Esophagus muscularis mucosa (tissue), 4 donors: Measurements from ENCODE around the gene RALGDS. TPM values are rescaled to one million over a fixed set of nuclear protein-coding genes. Genes with fewer than 3 reads are reported as not detected.

ENCODE experiments used
- DNase-seq: peaks from one replicate; pipeline ENCODE4 v3.0.0-alpha.2; 2017; ENCODE audit errors: extremely low spot score
- H3K27ac ChIP-seq, 4 donors: fragments of 200-600 bp; sonication (generic); replicated peaks in 1 of 4; 1 replicate in 3 of 4; 2 replicates in 1 of 4; pipeline ENCODE4 v1.5.1; 2016 to 2019; ENCODE audit warnings: mild to moderate bottlenecking in 1 of 4
- H3K27me3 ChIP-seq, 4 donors: fragments of 200-600 bp; sonication (generic); one replicate each; pipeline versions ENCODE4 v1.5.1 to v1.6.0; 2016 to 2019
- H3K36me3 ChIP-seq, 4 donors: fragments of 200-600 bp; sonication (generic); one replicate each; pipeline ENCODE4 v1.5.1; 2016 to 2019
- H3K4me1 ChIP-seq, 4 donors: fragments of 200-600 bp; sonication (generic); one replicate each; pipeline ENCODE4 v1.5.1; 2016 to 2019
- H3K4me3 ChIP-seq, 4 donors: fragments of 200-600 bp; sonication (generic); 1 replicate in 2 of 4; 2 replicates in 2 of 4; pipeline ENCODE4 v1.5.1; 2016 to 2019; ENCODE audit warnings: mild to moderate bottlenecking in 4 of 4, moderate library complexity in 1 of 4
- H3K9me3 ChIP-seq, 4 donors: fragments of 200-600 bp; sonication (generic); 1 replicate in 3 of 4; 2 replicates in 1 of 4; pipeline ENCODE4 v1.5.1; 2016 to 2019
- EP300 ChIP-seq: sonication (generic); formaldehyde crosslinking; IDR thresholded peaks from one replicate; pipeline ENCODE4 v1.6.1; 2017; ENCODE audit warnings: antibody characterized with exemption
- POLR2A ChIP-seq: fragments of 450-650 bp; IDR thresholded peaks from one replicate; pipeline ENCODE4 v1.6.1; 2017; ENCODE audit warnings: antibody characterized with exemption, moderate library complexity, mild to moderate bottlenecking, low read depth
- POLR2AphosphoS5 ChIP-seq, 2 donors: sonication (generic); formaldehyde crosslinking; IDR thresholded peaks; one replicate each; pipeline ENCODE4 v1.6.1; 2017; ENCODE audit warnings: antibody characterized with exemption in 2 of 2
- WGBS: methylation state at CpG from one replicate; pipeline ENCODE4 v1.1.5; 2018; 5-methylcytosine and 5-hydroxymethylcytosine counted together
- intact Hi-C: fragments of 100-400 bp; cut with DNase I; formaldehyde crosslinking; loops from one replicate; pipeline ENCODE4 v1.15.1; 2023
- total RNA-seq, 4 donors: library from RNA; depleted of rRNA; stranded (reverse); fragments of >200 nt; gene quantifications; one replicate each; pipeline versions ENCODE4 v1.1.0 to v1.2.1, GENCODE V29; 2016
- TF ChIP-seq, protein P1 (sequence below), 3 experiments: fragments of 200-600 bp in 2 of 3; fragments of 450-650 bp in 1 of 3; sonication (generic) in 2 of 3; IDR thresholded peaks; one replicate each; pipeline ENCODE4 v1.5.1; 2017 to 2019; ENCODE audit warnings: antibody characterized with exemption in 3 of 3, mild to moderate bottlenecking in 2 of 3, moderate library complexity in 1 of 3

Gene RALGDS
- total RNA-seq, 4 donors from 2014 or later = 48.6 to 67.4 (median 54.8) TPM

DNA sequence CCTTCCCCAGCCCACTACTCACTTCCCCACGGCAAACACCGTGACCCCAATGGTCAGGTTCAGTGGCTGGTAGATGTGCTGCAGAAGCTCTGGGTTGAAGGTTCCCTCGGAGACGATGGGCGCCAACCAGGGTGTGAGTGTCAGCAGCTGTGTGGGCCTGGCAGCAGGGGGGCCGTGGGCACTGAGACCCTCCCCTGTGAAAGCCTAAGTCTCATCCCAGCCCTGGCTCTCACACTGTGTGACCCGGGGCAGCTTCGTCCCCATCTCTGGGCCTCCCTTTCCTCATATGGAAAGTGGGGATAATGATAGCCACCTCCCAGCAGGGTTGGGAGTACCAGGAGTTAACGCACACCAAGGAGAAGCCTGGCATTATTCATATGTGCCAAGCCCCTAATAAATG, 34.1 kb upstream of the RALGDS start:
- Histone ChIP-seq H3K36me3 (peaks cover 0 to 50% (median 20%) of the 10 kb centered on the region in 4 donors), H3K27ac (no peak overlapping the region), H3K4me1 (peaks cover 0 to 7% (median 0%) of the 10 kb centered on the region in 4 donors), H3K4me3 (no peak overlapping the region), H3K9me3 (no peaks in the 10 kb centered on the region), H3K27me3 (no peaks in the 10 kb centered on the region)
- no peak for TF ChIP-seq EP300
- TF ChIP-seq POLR2A = no peak
- no peak for TF ChIP-seq POLR2AphosphoS5 (IDR thresholded peaks at IDR 0.05)
- TF ChIP-seq, protein P1, sequence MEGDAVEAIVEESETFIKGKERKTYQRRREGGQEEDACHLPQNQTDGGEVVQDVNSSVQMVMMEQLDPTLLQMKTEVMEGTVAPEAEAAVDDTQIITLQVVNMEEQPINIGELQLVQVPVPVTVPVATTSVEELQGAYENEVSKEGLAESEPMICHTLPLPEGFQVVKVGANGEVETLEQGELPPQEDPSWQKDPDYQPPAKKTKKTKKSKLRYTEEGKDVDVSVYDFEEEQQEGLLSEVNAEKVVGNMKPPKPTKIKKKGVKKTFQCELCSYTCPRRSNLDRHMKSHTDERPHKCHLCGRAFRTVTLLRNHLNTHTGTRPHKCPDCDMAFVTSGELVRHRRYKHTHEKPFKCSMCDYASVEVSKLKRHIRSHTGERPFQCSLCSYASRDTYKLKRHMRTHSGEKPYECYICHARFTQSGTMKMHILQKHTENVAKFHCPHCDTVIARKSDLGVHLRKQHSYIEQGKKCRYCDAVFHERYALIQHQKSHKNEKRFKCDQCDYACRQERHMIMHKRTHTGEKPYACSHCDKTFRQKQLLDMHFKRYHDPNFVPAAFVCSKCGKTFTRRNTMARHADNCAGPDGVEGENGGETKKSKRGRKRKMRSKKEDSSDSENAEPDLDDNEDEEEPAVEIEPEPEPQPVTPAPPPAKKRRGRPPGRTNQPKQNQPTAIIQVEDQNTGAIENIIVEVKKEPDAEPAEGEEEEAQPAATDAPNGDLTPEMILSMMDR (IDR thresholded peaks at IDR 0.05) = no peak
- DNase-seq = no peak
- intact Hi-C loops = no loop called here
- 71% methylated on average over 5 of the region's 9 CpGs for WGBS

DNA sequence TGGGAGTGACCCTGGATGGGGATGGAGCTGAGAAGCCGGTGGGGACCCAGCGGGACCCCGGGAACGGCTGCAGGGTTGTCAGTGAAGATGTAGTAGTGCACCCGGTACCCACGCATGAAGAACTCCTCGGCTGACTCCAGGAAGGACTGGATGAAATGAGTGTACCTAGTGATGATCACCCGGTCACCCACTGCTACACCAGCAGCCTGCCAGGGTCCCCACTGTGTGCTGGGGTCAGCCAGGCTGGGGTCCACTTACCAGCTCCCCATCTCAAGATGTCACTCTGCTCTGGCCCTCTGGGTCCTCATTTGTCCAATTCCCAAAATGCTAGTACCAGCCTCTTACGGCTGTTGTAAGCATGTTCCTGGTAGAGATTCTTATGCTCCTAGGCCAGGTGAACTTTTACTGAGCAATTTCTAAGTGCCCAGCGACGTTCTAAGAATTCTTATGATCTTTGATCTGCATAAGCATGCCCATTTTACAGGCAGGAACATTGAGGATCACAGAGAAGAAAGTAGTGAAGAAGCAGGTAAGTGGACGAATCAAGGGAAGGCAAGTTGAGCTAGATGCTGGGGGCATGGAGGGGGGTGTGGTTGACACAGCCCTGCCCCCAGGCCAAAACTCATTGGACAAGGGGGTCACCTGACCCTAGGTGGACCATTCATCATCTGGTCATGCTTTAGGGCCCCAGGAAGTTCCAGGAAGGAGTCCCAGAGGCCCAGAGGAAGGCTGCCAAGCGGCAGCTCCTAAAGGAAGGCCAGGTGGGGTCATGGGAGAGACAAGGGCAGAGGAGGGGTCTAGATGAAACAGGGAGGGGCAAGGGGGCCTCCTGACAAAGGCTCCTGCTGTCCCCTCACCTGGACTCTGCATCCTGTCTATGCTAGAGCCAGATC, 33.3 kb upstream of the RALGDS start:
- TF ChIP-seq POLR2AphosphoS5 (IDR thresholded peaks at IDR 0.05) (no peak), POLR2A (no peak), EP300 (no peak)
- TF ChIP-seq, protein P1 (IDR thresholded peaks at IDR 0.05) = no peak
- Histone ChIP-seq H3K4me1 (peaks cover 0 to 14% (median 7%) of the 10 kb centered on the region in 4 donors), H3K4me3 (no peak overlapping the region), H3K27ac (no peak overlapping the region), H3K9me3 (no peaks in the 10 kb centered on the region), H3K27me3 (no peaks in the 10 kb centered on the region), H3K36me3 (peaks cover 0 to 45% (median 18%) of the 10 kb centered on the region in 4 donors)
- WGBS = 93% methylated on average over 11 of the region's 13 CpGs
- intact Hi-C loops = no loop called here
- DNase-seq = no peak

DNA sequence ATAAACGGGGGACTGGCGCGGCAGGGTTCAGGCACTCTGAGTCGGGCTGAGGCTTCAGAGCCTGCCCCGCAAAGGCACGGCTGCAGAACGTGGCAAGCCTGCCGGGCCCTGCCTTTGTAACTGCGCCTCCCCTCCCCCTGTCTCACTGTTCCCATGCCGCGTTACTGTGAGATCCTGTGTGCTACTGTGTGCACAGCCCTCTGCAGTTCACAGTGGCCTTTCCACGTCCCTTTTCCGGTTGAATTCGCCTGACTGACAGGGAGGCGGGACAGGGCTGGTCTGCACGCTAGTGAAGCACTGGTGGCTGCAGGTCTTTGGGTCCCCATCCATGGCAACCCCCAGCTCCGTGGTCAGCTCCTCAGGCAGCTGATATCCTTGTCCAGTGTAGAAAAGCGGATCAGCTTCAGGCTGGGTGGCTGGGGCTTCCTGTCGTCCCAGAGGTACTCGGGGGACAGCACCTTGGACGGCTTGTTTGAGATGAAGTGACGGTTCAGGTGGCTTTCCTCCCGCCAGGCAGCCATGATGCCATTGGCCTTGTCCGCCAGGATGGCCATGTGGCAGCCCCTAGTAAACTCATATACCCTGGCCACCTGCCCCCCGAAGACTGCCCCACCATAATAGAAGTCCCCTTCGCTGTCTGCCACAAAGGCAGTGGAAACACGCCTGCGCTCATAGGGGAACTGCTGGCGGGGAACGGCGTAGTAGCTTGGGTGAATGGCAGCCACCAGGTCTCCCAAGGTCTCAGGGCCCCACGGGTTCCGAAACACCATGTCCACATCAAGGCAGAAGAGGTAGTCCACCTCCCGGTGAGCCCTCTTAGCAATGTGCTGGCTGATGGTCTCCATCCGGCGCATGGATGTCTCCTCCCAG, 32.4 kb upstream of the RALGDS start:
- Histone ChIP-seq H3K27me3 (no peaks in the 10 kb centered on the region), H3K4me1 (peaks cover 2 to 18% (median 9%) of the 10 kb centered on the region in 4 donors), H3K4me3 (no peak overlapping the region), H3K36me3 (peaks cover 0 to 36% (median 13%) of the 10 kb centered on the region in 4 donors), H3K27ac (no peak overlapping the region), H3K9me3 (no peaks in the 10 kb centered on the region)
- intact Hi-C loops = no loop called here
- no peak for DNase-seq
- whole genome bisulfite sequencing = 66% methylated on average over 17 of the region's 36 CpGs
- TF ChIP-seq POLR2A (no peak), POLR2AphosphoS5 (IDR thresholded peaks at IDR 0.05) (no peak), EP300 (no peak)
- TF ChIP-seq, protein P1 (IDR thresholded peaks at IDR 0.05) = no peak

DNA sequence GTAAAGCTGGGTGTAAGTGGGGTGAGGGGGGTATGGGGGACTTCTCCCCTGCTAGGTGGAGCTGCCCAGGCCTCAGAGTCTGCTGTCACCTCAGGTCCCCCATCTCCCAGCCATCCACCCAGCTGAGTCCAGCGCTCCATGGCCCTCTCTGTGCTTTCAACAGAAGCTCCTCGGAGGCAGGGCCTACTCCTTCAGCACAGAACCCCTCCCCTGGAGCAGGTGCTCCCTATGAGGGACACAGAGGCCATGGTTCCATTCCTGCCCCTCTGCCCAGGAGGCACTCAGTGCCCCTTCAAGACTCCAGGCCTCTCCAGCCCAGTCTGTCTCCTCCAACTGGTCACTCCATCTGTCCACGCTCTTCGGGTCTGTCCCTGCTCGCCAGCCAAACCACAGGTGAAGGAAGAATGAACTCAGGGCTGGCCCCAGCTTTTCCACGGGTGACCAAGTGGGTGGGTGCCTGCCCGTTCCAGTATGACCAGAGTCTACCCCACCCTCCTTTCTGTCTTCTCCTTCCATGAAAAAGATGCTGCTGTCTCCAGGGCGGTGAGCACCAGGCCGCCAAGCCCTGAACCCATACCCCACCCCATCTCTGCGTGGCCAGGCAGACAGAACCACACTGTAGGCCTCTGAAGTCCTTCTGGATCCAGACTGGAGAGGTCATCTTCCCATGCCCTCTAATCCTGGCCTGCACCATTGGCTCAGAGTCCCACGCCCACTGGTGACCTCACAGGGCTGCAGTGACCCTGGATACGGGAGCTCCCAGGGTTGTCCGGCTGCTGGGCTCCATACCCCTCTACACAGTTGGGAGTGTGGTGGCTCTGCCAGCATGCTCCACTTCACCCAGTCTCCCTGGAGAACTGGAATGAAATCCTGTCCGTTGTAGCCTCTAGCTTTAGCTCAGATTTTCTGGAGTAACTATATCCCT, 30.8 kb upstream of the RALGDS start:
- Histone ChIP-seq H3K36me3 (peaks cover 0 to 22% (median 7%) of the 10 kb centered on the region in 4 donors), H3K4me3 (no peak overlapping the region), H3K27me3 (no peaks in the 10 kb centered on the region), H3K4me1 (peaks cover 17 to 34% (median 25%) of the 10 kb centered on the region in 4 donors), H3K9me3 (no peaks in the 10 kb centered on the region), H3K27ac (peak overlapping the region in 2 of 4 donors; percentile 20 to 36)
- no peak for DNase-seq
- intact Hi-C loops = no loop called here
- TF ChIP-seq POLR2AphosphoS5 (IDR thresholded peaks at IDR 0.05) (peak in 1 of 2 donors; percentile 12), POLR2A (no peak), EP300 (no peak)
- TF ChIP-seq, protein P1 (IDR thresholded peaks at IDR 0.05) = no peak
- WGBS = 89% methylated on average over 14 of the region's 14 CpGs
